ENCODE results near the gene F8. TPM values are rescaled to one million over a fixed set of nuclear protein-coding genes. Genes with fewer than 3 reads are reported as not detected.
"Not testable (repeated sequence)": the region's sequence is repeated elsewhere in the genome, so short reads cannot be mapped to it uniquely, and the experiment has no call there.

The F8 gene
- total RNA-seq, 1 donor from 2014 or later: 7.3 TPM

DNA sequence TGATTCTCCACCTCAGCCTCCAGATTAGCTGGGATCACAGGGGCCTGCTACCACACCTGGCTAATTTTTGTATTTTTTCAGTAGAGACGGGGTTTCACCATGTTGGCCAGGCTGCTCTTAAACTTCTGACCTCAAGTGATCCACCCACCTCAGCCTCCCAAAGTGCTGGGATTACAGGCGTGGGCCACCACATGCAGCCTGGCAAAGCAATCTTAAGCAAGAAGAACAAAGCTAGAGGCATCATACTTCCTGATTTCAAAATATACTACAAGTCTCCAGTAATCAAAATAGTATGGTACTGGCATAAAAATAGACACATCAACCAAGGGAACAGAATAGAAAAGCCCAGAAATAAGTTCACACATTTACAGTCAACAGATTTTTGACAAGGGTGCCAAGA lies 149.2 kb downstream of the F8 start:
- no peak for DNase-seq

DNA sequence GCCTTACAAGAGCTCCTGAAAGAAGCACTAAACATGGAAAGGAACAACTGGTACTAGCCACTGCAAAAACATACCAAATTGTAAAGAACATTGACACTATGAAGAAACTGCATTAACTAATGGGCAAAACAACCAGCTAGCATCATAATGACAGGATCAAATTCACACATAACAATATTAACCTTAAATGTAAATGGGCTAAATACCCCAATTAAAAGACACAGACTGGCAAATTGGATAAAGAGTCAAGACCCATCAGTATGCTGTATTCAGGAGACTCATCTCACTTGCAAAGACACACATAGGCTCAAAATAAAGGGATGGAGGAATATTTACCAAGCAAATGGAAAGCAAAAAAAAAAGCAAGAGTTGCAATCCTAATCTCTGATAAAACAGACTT lies 154.0 kb downstream of the F8 start:
- DNase-seq: not testable (repeated sequence)

DNA sequence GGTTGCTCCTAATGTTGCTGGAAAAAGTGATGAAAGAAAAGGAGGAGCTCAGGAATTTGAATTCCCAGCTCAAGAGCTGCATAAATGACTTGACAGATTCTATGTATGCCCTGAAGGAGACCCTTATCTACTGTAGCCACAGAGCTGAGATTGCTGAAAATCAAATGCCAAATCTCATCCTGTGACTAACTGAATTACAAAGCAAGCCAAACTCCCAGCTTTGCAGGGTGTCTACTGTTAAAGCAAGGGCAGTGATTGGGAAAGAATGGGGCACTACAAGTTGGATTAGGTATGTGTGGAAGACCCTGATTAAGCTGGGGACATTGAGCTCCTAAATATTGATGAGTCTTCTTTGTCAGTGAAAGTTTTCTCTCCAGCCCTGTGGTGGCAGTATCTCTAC lies 167.3 kb downstream of the F8 start:
- no peak for DNase-seq

DNA sequence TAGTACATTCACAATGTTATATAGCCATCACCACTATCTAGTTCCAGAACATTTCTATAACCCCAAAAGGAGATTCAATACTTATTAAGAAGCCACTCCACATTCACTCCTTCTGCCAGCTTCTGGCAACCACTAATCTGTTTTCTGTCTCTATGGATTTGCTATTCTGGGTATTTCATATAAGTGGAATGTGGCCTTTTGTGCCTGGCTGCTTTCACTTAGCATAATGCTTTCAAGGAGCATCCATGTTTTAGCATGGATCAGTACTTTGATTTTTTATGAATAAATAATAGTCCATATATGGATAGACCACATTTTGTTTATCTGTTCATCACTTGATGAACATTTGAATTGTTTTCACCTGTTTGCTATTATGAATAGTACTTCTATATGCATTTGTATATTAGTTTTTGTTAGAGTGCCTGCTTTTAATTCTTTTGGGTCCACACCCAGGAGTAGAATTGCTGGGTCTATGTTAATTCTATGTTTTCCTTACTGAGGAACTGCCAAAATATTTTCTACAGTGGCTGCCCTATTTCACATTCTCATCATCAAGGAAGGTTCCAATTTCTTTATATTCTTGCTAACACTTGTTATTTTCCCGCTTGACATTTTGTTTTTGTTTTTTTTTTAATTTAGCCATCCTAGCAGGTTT lies 171.4 kb downstream of the F8 start:
- no peak for DNase-seq

GRCh38 chrX:154840856-154841255 lies 181.7 kb downstream of the F8 start:
- no peak for DNase-seq

- no peak for DNase-seq
Observed at GRCh38 chrX:154836163-154836562, 186.4 kb downstream of the F8 start.

- no peak for DNase-seq
Observed at GRCh38 chrX:154834562-154834961, 188.0 kb downstream of the F8 start, which contains the start of gene SMIM9. Gene SMIM9 (minus strand): TSS chrX:154834662. CDS start chrX:154830856, 3,806 bp downstream.

DNA sequence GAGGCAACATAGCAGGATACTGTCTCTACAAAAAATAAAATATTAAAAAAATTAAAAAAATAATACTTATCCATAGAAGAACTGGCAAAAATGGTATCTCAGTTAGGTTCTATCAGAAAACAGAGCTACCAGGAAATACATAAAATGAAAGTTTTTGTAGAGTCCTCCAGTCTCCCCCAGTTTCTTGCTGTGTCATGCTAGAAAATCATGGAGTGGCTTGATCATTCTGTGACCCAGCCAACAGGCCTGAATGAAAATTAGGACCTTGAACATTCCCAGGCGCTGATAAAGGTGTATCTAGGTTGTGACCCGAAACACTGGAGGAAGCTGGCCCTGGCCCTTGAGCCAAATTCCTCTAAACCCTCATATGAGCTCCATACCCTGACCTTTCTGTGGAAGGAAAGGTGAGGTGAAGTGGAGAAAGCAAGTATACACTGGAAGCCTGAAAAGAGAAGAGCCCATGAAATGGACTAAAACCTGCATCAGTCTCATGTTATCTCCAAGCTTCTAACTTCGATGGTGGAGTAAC lies 188.7 kb downstream of the F8 start:
- DNase-seq: no peak

DNA sequence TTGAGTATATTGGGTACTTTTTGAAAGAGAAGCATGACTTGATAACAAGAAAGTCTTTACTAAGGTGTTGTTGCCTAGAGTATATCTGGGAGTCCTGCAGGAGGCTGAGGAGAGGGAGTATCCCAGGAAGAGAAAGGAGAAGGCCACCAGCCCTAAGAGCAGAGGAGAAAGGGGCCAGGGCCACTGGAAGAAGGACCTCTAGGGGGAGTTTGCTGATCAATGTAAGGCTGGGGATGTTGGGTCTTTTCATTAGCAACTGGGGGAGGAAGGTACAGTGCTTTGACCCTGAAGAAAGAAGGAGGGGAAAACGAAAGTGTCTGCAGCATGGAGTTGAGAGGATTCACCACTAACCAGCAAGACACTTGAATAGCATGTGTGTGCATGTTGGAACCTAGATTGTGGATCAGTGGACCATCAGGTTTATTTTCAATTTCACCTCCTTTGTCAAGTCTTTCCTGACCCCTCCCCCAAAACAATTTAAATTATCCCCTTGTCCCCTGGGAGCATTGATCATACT lies 192.5 kb downstream of the F8 start:
- DNase-seq: no peak

DNA sequence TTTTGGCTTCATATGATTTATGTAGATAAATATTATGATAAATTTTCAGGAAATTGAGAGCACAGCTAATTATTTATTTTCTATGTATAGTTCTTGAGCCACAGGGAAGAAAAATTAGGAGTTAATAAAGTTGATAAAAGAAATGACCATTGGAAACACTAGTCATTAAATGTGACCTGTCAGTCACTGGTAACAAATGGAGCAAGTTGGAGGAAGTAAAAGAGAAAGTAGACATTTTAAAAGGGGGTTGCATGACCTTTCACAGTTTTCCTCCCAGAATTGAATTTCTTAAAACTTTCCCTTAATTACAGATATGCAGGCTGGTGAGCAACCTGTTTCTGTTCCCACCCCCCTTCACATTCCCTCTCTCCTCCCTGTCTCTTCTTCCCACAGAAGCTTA lies 193.4 kb downstream of the F8 start:
- DNase-seq: no peak

- no peak for DNase-seq
Observed at GRCh38 chrX:154828016-154828408, 194.5 kb downstream of the F8 start.

- no peak for DNase-seq
Observed at GRCh38 chrX:154827194-154828015, 195.1 kb downstream of the F8 start.

DNA sequence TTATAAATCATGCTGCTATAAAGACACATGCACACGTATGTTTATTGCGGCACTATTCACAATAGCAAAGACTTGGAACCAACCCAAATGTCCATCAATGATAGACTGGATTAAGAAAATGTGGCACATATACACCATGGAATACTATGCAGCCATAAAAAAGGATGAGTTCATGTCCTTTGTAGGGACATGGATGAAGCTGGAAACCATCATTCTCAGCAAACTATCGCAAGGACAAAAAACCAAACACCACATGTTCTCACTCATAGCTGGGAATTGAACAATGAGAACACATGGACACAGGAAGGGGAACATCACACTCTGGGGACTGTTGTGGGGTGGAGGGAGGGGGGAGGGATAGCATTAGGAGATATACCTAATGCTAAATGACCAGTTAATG lies 196.9 kb downstream of the F8 start:
- DNase-seq: not testable (repeated sequence)

- DNase-seq: no peak
Observed at GRCh38 chrX:154824638-154825037, 197.9 kb downstream of the F8 start.

- DNase-seq: no peak
Observed at GRCh38 chrX:154822029-154822428, 200.5 kb downstream of the F8 start.

DNA sequence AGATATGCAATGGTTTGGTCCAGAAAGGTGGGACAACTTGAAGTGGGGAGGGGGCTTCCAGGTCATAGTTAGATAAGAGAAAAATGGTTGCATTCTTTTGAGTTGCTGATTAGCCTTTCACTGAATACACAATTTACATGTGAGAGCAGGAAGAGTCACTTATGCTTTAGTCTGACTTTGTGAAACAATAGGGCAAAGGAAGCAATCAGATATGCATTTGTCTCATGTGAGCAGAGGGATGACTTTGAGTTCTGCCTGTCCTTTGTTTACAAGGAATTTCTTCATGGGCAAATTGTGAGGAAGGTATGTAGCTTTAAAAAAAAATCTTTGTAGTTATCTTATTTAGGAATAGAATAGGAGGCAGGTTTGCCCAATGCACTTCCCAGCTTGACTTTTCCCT lies 201.0 kb downstream of the F8 start:
- DNase-seq: no peak

- DNase-seq: no peak
Observed at GRCh38 chrX:154819771-154820341, 202.7 kb downstream of the F8 start.

DNA sequence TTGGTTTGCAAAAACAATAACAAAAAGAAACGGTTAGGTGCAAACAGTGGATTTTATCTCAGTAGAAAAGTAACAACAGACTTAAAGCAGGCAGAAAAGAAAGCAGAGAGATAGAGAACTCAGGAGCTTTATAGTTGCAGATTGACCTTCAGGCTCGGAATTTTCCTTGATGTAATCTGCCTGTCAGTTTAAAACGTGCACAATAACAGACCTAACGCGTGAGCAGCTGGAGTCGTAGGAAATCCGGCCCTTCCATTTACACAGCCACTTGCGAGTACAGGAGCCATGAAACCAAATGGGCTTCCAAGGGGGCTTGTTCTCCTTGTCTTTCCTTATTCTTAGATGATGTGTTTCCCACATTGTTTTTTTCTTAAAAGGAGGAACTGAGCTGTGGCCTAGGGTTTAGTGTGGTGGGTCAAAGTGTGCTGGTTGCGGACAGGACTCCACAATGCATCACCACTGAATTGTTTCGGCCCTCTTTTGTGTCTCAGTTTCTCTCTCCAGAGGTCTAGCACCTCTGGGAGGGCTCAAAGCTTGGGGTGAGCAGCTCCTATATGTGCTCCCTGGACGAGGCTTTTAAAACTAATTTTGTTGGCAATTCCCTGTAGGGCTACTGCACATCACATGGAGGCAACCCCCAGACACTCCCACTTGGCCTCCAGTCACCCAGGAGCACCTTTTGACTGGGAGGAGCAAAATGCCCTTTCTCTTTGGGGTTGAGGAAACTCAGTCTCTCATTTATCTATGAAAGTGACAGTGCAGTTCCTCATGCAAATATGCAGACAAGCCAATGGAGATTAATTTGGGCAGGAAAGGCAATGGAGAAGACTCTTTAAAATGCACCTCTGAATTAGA lies 203.4 kb downstream of the F8 start:
- no peak for DNase-seq

DNA sequence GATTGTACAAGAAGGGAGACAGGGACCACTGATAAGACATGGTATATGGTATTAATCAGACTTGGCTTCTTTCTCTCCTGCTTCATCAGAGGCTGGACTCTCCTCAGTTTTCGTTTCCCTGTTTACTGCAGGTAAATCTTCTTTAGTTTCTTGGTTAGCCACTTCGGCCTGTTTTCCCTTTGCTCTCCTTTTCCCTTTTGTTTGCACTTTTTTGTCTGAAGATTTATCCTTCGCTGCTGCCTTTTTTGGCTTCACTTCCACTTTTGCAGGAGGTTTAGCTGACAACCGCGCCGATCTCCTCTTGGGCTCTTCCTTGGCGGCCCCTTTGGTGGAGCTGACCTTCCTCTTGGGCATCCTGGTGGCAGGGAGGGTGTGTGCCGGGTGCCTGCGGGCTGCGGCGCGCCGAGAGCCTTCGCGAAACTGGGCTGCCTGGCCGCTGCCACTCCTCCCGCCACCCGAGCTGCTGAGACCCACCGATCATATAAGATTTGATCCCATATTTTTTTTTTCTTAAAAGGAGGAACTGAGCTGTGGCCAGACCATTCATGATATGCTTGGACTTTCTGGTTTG lies 205.4 kb downstream of the F8 start:
- DNase-seq: not testable (repeated sequence)

- DNase-seq: not testable (repeated sequence)
Observed at GRCh38 chrX:154816326-154816898, 206.1 kb downstream of the F8 start.

- DNase-seq: no peak
Observed at GRCh38 chrX:154815274-154815818, 207.2 kb downstream of the F8 start.
